OCI-LY3 (cell line): ENCODE data around the gene LRBA.

Source experiments
- CTCF ChIP-seq: fragments of 200-600, 300-600 bp; sonication (generic); IDR thresholded peaks from 2 replicates; pipeline ENCODE4 v1.5.1; 2014; ENCODE audit warnings: antibody characterized with exemption, low read length, low read depth
- EZH2phosphoT487 ChIP-seq: fragments of 200-600 bp; shearing (Covaris generic); IDR thresholded peaks from 2 replicates; pipeline ENCODE4 v1.6.1; 2018; ENCODE audit warnings: antibody characterized with exemption, mixed run types, low read depth

- TF ChIP-seq CTCF (no peak), EZH2phosphoT487 (no peak)
Measured at GRCh38 chr4:150327262-150327780, 687.8 kb downstream of the LRBA start.
